ENCODE measurements around the gene PDLIM4. TPM values are rescaled to one million over a fixed set of nuclear protein-coding genes. Genes with fewer than 3 reads are reported as not detected.
A peak's percentile ranks its signal among the peaks of the same experiment; 100 is the strongest.

The PDLIM4 gene
- total and polyA plus RNA-seq, 2 experiments from 2014 or later: 25.2 to 31.8 TPM

DNA sequence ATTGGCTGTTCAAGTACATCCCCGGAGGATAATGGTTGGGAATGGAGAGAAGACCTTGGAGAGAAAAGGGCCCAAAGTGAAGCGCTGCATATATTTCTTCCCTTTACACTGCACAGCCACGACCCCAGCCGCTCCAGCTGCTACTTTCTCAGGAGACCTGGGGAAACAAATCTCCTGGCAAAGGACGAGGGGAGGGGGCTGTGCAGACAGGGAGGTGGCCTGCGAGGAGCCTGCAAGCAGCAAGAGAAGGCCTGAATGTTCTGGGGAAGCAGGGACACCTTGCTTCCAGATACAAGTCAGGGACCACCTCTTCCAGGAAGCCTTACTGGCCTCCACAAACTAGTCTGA, 739 bp upstream of the PDLIM4 start:
- Mint-ChIP-seq H3K36me3 (ENCODE audit: low read depth) (no peaks in the 10 kb centered on the region; the same call in 2 of the 3 replicates), H3K4me1 (peaks cover 23% of the 10 kb centered on the region), H3K27me3 (ENCODE audit: insufficient read depth, low read depth, poor library complexity) (peaks cover 23% of the 10 kb centered on the region), H3K9me3 (no peaks in the 10 kb centered on the region), H3K27ac (no peak overlapping the region), H3K4me3 (peak overlapping the region; percentile 78)
- Histone ChIP-seq H3K36me3 (ENCODE audit: insufficient read depth) (no peaks in the 10 kb centered on the region), H3K4me1 (ENCODE audit: insufficient read depth) (peaks cover 17% of the 10 kb centered on the region), H3F3A (replicated peaks; ENCODE audit: low read depth) (0 out of 2 replicates have a peak, but pooled peaks cover 3% of the 10 kb centered on the region), H3K27me3 (ENCODE audit: insufficient read depth) (peaks cover 11% of the 10 kb centered on the region), H3K4me3 (peak overlapping the region; percentile 70), H2AFZ (peak overlapping the region; percentile 96), H3K9me2 (ENCODE audit: insufficient read depth) (no peaks in the 10 kb centered on the region), H3K79me2 (replicated peaks; ENCODE audit: insufficient read depth) (no peaks in the 10 kb centered on the region), H4K20me1 (replicated peaks; ENCODE audit: insufficient read depth) (no peaks in the 10 kb centered on the region), H3K4me2 (peak overlapping the region; percentile 85), H3K27ac (ENCODE audit: low read depth) (no peak overlapping the region)
- ATAC-seq: no peak; the same call in 1 of the 3 replicates
- DNase-seq (ENCODE audit: low spot score): no peak
- TF ChIP-seq ZNF331 (CRISPR knock-in tag; IDR thresholded peaks at IDR 0.05; ENCODE audit: low read depth) (no peak), EZH2phosphoT487 (IDR thresholded peaks at IDR 0.05; ENCODE audit: unreplicated experiment) (no peak), POLR2AphosphoS5 (IDR thresholded peaks at IDR 0.05; ENCODE audit: low read depth) (no peak), STAT1 (IDR thresholded peaks at IDR 0.05; ENCODE audit: unreplicated experiment) (no peak), NANOG (IDR thresholded peaks at IDR 0.05; ENCODE audit: borderline replicate concordance) (no peak), EZH2 (IDR thresholded peaks at IDR 0.05; ENCODE audit: low read depth, unreplicated experiment) (no peak), ZNF114 (CRISPR knock-in tag; IDR thresholded peaks at IDR 0.05) (no peak), JUNB (IDR thresholded peaks at IDR 0.05; ENCODE audit: unreplicated experiment) (no peak), CREB1 (CRISPR knock-in tag; IDR thresholded peaks at IDR 0.05; ENCODE audit: low read depth) (no peak)
- TF ChIP-seq, protein P1, sequence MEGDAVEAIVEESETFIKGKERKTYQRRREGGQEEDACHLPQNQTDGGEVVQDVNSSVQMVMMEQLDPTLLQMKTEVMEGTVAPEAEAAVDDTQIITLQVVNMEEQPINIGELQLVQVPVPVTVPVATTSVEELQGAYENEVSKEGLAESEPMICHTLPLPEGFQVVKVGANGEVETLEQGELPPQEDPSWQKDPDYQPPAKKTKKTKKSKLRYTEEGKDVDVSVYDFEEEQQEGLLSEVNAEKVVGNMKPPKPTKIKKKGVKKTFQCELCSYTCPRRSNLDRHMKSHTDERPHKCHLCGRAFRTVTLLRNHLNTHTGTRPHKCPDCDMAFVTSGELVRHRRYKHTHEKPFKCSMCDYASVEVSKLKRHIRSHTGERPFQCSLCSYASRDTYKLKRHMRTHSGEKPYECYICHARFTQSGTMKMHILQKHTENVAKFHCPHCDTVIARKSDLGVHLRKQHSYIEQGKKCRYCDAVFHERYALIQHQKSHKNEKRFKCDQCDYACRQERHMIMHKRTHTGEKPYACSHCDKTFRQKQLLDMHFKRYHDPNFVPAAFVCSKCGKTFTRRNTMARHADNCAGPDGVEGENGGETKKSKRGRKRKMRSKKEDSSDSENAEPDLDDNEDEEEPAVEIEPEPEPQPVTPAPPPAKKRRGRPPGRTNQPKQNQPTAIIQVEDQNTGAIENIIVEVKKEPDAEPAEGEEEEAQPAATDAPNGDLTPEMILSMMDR (conservative IDR thresholded peaks at IDR 0.05; ENCODE audit: low read depth in 2 of 2): no peak
- TF ChIP-seq, protein P2, sequence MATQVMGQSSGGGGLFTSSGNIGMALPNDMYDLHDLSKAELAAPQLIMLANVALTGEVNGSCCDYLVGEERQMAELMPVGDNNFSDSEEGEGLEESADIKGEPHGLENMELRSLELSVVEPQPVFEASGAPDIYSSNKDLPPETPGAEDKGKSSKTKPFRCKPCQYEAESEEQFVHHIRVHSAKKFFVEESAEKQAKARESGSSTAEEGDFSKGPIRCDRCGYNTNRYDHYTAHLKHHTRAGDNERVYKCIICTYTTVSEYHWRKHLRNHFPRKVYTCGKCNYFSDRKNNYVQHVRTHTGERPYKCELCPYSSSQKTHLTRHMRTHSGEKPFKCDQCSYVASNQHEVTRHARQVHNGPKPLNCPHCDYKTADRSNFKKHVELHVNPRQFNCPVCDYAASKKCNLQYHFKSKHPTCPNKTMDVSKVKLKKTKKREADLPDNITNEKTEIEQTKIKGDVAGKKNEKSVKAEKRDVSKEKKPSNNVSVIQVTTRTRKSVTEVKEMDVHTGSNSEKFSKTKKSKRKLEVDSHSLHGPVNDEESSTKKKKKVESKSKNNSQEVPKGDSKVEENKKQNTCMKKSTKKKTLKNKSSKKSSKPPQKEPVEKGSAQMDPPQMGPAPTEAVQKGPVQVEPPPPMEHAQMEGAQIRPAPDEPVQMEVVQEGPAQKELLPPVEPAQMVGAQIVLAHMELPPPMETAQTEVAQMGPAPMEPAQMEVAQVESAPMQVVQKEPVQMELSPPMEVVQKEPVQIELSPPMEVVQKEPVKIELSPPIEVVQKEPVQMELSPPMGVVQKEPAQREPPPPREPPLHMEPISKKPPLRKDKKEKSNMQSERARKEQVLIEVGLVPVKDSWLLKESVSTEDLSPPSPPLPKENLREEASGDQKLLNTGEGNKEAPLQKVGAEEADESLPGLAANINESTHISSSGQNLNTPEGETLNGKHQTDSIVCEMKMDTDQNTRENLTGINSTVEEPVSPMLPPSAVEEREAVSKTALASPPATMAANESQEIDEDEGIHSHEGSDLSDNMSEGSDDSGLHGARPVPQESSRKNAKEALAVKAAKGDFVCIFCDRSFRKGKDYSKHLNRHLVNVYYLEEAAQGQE (IDR thresholded peaks at IDR 0.05; ENCODE audit: unreplicated experiment): no peak
- TF ChIP-seq, protein P3, sequence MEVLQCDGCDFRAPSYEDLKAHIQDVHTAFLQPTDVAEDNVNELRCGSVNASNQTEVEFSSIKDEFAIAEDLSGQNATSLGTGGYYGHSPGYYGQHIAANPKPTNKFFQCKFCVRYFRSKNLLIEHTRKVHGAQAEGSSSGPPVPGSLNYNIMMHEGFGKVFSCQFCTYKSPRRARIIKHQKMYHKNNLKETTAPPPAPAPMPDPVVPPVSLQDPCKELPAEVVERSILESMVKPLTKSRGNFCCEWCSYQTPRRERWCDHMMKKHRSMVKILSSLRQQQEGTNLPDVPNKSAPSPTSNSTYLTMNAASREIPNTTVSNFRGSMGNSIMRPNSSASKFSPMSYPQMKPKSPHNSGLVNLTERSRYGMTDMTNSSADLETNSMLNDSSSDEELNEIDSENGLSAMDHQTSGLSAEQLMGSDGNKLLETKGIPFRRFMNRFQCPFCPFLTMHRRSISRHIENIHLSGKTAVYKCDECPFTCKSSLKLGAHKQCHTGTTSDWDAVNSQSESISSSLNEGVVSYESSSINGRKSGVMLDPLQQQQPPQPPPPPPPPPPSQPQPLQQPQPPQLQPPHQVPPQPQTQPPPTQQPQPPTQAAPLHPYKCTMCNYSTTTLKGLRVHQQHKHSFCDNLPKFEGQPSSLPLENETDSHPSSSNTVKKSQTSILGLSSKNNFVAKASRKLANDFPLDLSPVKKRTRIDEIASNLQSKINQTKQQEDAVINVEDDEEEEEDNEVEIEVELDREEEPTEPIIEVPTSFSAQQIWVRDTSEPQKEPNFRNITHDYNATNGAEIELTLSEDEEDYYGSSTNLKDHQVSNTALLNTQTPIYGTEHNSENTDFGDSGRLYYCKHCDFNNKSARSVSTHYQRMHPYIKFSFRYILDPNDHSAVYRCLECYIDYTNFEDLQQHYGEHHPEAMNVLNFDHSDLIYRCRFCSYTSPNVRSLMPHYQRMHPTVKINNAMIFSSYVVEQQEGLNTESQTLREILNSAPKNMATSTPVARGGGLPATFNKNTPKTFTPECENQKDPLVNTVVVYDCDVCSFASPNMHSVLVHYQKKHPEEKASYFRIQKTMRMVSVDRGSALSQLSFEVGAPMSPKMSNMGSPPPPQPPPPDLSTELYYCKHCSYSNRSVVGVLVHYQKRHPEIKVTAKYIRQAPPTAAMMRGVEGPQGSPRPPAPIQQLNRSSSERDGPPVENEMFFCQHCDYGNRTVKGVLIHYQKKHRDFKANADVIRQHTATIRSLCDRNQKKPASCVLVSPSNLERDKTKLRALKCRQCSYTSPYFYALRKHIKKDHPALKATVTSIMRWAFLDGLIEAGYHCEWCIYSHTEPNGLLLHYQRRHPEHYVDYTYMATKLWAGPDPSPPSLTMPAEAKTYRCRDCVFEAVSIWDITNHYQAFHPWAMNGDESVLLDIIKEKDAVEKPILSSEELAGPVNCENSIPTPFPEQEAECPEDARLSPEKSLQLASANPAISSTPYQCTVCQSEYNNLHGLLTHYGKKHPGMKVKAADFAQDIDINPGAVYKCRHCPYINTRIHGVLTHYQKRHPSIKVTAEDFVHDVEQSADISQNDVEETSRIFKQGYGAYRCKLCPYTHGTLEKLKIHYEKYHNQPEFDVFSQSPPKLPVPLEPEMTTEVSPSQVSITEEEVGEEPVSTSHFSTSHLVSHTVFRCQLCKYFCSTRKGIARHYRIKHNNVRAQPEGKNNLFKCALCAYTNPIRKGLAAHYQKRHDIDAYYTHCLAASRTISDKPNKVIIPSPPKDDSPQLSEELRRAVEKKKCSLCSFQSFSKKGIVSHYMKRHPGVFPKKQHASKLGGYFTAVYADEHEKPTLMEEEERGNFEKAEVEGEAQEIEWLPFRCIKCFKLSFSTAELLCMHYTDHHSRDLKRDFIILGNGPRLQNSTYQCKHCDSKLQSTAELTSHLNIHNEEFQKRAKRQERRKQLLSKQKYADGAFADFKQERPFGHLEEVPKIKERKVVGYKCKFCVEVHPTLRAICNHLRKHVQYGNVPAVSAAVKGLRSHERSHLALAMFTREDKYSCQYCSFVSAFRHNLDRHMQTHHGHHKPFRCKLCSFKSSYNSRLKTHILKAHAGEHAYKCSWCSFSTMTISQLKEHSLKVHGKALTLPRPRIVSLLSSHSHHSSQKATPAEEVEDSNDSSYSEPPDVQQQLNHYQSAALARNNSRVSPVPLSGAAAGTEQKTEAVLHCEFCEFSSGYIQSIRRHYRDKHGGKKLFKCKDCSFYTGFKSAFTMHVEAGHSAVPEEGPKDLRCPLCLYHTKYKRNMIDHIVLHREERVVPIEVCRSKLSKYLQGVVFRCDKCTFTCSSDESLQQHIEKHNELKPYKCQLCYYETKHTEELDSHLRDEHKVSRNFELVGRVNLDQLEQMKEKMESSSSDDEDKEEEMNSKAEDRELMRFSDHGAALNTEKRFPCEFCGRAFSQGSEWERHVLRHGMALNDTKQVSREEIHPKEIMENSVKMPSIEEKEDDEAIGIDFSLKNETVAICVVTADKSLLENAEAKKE (CRISPR knock-in tag; IDR thresholded peaks at IDR 0.05): no peak
- TF ChIP-seq, protein P4, sequence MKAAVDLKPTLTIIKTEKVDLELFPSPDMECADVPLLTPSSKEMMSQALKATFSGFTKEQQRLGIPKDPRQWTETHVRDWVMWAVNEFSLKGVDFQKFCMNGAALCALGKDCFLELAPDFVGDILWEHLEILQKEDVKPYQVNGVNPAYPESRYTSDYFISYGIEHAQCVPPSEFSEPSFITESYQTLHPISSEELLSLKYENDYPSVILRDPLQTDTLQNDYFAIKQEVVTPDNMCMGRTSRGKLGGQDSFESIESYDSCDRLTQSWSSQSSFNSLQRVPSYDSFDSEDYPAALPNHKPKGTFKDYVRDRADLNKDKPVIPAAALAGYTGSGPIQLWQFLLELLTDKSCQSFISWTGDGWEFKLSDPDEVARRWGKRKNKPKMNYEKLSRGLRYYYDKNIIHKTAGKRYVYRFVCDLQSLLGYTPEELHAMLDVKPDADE (IDR thresholded peaks at IDR 0.05): no peak

All from GM23338 (cell line).